HT1080 (cell line): ENCODE measurements around the gene PTGFRN. TPM values are rescaled to one million over a fixed set of nuclear protein-coding genes. Genes with fewer than 3 reads are reported as not detected.

Experiments used
- DNase-seq: peaks from one replicate; pipeline ENCODE4 v3.0.0-alpha.2; 2015; ENCODE audit warnings: low read depth
- total RNA-seq: library from RNA; depleted of rRNA; stranded (reverse); fragments of >200 nt; shearing (Covaris generic); gene quantifications from 2 replicates; pipeline ENCODE4 v1.2.3, GENCODE V29; 2014

Gene PTGFRN
- total RNA-seq, 1 experiment from 2014 or later: 54.1 TPM

DNA sequence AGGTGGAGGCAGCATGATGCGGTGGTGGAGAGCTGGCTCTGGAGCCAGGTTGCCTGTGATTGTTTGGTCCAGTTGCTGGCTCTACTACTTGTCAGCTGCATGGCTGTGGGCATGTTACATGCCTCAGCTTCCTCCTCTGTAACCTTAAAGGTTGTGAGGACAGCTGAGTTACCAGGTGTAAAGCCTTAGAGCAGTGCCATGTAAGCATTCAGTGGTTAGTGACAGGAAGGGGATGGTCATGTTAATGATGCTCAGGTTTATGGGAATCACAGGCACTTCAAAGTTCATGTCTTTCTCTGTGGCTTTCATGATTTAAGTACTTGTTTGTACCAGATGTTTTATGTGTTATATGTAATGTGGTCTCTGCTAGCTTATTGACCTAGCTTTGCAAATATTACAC is 32.6 kb downstream of the PTGFRN start:
- no peak for DNase-seq

- peak; percentile 38 for DNase-seq
These were observed 33.7 kb downstream of the PTGFRN start for GRCh38 chr1:116943438-116943837.

GRCh38 chr1:116944613-116945012 is 34.9 kb downstream of the PTGFRN start:
- no peak for DNase-seq

DNA sequence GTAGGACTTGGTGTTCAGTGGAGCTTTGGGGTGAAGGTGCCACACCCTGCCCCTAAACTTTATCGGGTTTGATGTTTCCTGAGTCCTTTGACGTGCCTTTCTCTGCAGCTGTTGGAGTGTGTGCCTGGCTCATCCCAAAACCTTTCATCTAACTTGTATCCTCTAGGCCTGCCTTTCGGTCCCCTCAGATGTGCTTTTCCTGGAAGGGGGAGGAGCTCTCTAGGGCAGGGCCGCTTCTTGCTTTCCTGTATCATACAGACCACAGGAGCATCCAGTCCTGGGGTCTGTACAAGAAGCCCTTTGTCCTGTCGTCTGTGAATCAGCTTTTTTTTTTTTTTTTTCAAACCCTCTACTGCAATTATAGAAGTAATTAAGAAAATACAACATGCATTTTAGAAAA is 35.7 kb downstream of the PTGFRN start:
- DNase-seq: peak; percentile 25

- peak; percentile 36 for DNase-seq
These were observed 36.3 kb downstream of the PTGFRN start for GRCh38 chr1:116945996-116946395.

DNA sequence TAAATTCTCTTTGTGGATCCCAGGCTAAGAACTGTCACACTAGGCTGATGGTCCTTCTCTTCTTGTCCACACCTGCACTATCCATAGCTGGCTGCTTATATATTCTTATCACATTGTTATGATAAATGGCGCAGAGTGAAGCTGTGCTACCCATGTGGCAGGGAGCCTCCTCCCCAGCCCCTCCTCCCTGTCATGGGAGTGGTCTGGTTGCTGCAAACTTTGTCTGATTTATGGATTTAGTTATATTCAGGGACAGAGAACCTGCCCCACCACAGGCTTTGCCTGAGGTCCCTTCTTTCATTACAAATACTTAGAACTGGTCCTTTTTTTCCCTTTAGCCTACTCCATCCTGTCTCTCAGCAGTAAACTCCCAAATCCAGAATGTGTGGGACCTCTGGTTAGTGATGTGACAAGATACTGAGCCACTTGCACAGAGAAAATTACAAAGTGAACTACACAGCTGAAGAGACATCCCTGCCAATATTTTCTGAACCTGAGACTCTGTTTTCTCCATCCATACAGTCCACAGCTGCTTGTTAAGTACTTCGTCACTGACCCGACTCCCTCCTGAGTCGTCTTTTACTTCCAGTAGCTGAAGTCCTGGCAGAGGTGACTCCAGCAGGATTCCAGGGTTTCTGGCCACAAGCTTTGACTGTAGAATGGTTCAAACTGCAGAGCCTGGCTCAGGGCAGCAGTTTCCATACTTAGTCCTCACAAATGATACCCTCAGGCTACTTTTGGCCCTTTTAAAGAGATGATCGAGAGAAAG is 37.6 kb downstream of the PTGFRN start:
- DNase-seq: no peak

DNA sequence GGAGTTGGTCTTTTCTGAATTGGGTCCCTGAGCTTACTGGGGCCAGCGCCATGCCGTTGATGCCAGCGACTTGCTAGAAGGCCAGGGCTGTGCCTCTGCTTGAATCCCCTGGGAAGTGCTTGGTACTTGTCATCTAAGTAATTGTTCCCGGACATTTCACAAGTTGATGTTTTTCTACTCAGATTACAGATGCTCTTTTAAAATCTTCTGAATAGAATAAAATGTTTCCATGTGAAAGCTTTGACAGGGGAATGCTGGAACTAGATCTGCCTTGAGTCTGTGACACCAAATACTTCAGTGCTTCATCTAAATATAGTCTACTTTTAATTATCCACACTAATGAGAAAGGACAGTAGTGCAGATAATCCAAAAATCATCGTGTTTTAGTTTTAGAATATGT is 38.3 kb downstream of the PTGFRN start:
- no peak for DNase-seq

GRCh38 chr1:116948642-116949041 is 38.9 kb downstream of the PTGFRN start:
- DNase-seq: no peak

DNA sequence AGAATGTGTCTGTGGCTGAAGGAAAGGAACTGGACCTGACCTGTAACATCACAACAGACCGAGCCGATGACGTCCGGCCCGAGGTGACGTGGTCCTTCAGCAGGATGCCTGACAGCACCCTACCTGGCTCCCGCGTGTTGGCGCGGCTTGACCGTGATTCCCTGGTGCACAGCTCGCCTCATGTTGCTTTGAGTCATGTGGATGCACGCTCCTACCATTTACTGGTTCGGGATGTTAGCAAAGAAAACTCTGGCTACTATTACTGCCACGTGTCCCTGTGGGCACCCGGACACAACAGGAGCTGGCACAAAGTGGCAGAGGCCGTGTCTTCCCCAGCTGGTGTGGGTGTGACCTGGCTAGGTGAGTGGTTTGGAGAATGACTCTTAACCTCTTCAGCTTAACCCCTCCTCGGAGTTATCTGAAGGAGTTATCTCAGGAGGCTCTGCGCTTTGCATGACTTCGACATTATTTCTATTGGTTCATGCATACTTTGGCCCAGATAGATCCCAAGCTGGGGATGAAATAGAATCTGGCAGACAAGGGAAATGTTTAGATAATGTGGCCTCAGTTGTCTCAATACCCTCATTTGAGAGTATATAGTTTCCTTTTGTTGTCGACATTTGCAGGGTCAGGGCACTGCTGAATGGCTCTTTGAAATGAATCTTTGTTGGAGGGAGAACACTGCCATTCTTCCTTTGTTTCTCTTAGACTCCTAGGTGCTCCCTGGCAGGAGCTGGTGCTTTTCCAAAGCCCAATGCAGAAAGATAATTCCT is 39.7 kb downstream of the PTGFRN start:
- no peak for DNase-seq

- DNase-seq: no peak
These were observed 40.9 kb downstream of the PTGFRN start for GRCh38 chr1:116950517-116951199.

- DNase-seq: peak; percentile 67
These were observed 41.7 kb downstream of the PTGFRN start for GRCh38 chr1:116951200-116951935.

DNA sequence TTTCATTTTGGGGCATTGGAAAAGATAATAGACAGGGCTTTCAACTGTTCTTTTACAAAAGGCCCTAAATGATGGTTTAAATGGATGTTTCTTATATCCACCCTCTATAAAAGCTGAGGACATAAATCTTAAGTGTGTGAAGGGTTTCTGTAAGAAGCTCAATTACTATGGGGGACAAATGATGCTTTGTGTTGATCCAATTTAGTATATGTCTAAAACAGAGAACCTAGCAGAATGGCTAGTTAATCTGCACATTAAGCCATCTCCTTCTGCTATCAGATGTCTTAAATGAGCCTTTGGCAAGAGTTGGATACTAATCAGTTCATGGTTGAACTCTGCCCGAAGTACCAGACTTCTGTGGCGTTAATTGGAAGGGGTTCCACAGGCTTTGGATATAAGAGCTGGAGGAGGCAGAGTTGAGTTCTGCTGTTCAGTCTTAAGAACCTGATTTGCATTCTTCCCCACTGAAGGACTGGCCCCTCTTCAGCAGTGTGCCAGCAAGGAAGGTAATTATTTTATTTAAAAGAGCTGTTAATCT is 43.1 kb downstream of the PTGFRN start:
- DNase-seq: no peak

DNA sequence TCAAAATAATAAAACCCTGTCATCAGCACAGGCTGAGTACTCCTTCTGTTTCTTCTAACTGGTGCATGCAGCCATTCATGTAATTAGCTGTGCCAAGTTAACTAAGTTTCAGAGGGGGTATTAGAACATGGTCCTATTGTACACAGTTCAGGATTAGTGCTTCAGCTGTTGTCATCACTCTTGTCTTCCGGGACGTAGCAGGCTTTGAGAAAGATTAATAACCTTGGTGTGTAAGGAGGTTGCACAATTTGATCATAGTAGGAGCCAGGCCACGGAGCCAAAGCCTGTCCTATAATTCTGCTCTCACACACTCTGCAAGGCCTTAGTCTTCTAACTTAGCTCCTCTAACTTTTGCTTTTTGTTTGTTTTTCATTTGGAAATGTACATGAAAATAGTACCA is 44.7 kb downstream of the PTGFRN start:
- DNase-seq: no peak

DNA sequence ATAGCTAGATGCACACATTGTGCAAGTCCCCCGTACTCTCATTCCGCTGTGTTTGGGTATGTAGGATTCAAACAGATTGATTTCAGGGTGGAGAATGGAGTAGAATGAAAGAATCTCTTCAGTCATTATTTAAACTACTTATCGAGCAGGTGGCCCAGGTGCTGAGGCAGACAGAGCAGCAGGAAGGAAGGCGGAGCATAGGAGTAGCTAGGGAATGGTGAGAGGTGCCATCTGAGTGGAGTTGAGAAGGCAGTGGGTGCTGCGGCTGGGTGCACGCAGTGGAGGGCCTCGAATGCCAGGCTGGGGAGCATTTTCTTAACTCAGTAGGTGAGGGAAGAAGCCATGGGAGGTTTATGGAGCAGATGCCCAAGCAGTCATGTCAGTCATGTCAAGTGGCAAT is 46.7 kb downstream of the PTGFRN start:
- DNase-seq: no peak

- no peak for DNase-seq
These were observed 47.9 kb downstream of the PTGFRN start for GRCh38 chr1:116957646-116958045.

DNA sequence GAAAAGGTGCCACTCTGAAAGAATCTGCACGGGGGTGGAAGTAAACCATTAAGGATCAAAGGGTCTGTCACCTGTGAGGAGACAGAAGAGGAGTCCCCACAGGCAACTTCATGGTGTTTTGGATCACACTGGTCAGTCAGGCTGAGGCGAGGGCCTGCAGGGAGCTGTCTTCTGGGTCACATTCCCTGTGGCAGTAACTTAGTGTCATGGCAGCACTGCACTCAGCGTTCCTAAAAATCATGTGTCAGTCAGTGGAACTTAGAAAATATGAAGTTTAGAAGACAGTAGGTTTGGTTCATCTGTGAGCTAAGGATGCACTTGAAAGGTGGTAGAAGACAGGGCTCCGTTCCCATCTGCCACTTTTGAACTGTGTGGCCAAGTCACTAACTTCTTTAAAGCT is 48.4 kb downstream of the PTGFRN start:
- no peak for DNase-seq

GRCh38 chr1:116958977-116959376 is 49.3 kb downstream of the PTGFRN start:
- DNase-seq: no peak

DNA sequence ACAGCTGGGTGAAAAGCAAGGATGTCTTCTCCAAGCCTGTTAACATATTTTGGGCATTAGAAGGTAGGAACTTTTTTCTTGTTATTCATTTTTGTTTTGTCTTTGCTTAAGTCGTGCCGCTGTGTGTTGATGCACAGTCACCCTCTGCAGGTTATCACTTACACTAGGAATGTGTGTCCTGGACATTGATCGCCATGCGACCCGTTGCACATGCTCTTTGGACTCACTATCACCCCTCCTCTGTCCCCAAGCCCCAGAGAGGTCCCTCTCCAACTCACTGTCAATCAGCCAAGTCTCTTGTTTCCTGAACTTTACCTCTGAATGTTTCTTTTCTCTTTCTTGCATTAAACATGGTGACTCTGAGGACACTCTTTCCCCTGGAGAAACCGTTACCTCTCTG is 51.9 kb downstream of the PTGFRN start:
- no peak for DNase-seq

GRCh38 chr1:116962987-116963639 is 53.4 kb downstream of the PTGFRN start:
- DNase-seq: no peak

- no peak for DNase-seq
These were observed 57.1 kb downstream of the PTGFRN start for GRCh38 chr1:116966791-116967190.

DNA sequence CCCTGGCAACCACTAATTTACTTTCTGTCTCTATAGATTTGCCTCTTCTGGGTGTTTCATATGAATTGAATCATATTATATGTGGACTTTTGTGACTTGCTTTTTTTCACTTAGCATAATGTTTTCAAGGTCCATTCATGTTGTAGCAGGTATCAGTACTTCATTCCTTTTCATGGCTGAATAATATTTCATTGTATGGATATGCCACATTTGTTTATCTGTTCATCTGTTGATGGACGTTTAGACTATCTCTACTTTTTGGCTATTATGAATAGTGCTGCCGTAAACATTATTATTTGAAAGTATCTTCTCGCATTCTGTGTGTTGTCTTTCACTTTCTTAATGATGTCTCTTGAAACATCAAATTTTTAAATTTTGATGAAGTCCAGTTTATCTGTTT is 59.0 kb downstream of the PTGFRN start:
- DNase-seq: no peak
